ENCODE results near the gene WNK2.

WNK2 gene

DNA sequence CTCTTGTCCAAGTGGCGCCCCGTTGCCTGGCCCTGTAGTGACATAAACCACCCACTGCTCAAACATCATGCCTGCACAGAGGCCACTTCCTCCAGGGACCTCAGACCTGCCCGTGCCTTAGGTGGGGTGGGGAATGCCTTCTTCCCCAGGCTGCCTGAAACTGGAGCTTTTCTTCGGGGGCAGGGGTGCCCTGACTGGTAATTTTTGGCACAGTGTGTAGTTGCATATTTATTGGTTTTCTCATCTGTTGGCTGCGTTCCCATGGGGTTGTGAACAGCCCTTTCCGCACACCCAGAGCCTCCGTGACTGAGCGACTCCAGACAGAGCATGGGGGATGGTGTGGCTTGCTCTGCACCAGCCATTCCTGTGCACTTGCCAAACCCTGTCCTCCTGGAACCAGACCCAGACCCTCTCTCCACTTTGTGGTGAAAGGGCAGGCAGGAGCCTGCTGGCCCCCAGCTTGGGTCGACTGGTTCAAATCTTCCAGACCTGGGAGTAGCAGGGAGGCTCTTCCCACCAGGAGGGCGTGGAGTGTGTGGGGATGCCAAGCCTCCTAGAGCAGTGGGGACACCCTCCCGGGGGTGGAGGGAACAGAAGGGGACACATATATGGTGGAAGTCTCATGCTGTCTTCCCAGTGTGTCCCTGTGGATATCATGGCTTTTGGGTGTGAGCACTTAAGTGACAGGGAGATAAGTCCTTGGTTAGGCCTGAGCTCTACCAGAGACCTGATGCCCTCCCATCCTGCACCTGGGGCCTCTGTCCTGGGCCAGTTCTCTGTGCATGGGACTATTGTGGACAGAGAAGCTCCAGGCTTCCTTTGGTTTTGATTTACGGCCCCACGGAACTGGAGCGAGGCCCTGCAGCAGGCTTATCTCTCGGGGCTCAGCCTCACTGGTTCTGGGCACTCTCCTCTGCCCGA lies 39.6 kb downstream of the WNK2 start:
- H3K4me3 ChIP-seq (ENCODE audit: low read length): no peak overlapping the region
- H3K27ac ChIP-seq (ENCODE audit: low read depth, low read length): no peak overlapping the region
- no peaks in the 10 kb centered on the region for H3K27me3 ChIP-seq (ENCODE audit: control insufficient read depth, low read length)
- H4K20me1 ChIP-seq (ENCODE audit: control insufficient read depth, insufficient read depth, low read depth, low read length): no peaks in the 10 kb centered on the region
- H3F3A ChIP-seq (ENCODE audit: control insufficient read depth, insufficient read depth): no peaks in the 10 kb centered on the region
- no peaks in the 10 kb centered on the region for H3K9me3 ChIP-seq (ENCODE audit: control insufficient read depth, insufficient read depth, low read length)
- no peaks in the 10 kb centered on the region for H3K9me2 ChIP-seq (replicated peaks; ENCODE audit: control insufficient read depth, low read length)
- H3K36me3 ChIP-seq (ENCODE audit: control insufficient read depth, low read length): no peaks in the 10 kb centered on the region
- H3K4me2 ChIP-seq (ENCODE audit: low read length): no peak overlapping the region
- TF ChIP-seq, protein P1, sequence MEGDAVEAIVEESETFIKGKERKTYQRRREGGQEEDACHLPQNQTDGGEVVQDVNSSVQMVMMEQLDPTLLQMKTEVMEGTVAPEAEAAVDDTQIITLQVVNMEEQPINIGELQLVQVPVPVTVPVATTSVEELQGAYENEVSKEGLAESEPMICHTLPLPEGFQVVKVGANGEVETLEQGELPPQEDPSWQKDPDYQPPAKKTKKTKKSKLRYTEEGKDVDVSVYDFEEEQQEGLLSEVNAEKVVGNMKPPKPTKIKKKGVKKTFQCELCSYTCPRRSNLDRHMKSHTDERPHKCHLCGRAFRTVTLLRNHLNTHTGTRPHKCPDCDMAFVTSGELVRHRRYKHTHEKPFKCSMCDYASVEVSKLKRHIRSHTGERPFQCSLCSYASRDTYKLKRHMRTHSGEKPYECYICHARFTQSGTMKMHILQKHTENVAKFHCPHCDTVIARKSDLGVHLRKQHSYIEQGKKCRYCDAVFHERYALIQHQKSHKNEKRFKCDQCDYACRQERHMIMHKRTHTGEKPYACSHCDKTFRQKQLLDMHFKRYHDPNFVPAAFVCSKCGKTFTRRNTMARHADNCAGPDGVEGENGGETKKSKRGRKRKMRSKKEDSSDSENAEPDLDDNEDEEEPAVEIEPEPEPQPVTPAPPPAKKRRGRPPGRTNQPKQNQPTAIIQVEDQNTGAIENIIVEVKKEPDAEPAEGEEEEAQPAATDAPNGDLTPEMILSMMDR (IDR thresholded peaks at IDR 0.05; ENCODE audit: low read depth, low read length, poor library complexity, severe bottlenecking): no peak
- TF ChIP-seq EZH2phosphoT487 (IDR thresholded peaks at IDR 0.05; ENCODE audit: borderline replicate concordance, low read length): no peak
- peaks cover 28% of the 10 kb centered on the region for H3K4me1 ChIP-seq (ENCODE audit: control insufficient read depth, low read length)
- no peaks in the 10 kb centered on the region for H3K79me2 ChIP-seq (ENCODE audit: control insufficient read depth, low read length)

DNA sequence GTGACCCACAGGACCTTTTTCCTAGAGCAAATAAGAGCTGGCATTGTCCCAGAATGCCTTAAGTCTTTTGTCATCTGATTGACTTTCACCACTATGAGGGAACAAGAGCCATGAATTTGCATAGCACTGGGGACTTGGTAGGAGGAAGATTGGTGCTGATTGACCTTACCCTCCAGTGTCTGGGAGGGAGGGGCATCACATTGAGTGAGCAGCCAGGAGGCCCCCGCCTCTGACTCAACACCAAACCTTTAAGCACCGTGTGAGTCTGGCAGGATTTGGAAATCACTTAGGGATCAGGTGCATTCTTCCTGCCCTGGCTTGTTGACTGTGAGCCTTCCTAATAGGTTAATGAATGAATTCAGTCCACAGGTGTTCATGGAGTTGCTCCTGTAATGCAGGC lies 40.7 kb downstream of the WNK2 start:
- no peaks in the 10 kb centered on the region for H3K9me2 ChIP-seq (replicated peaks; ENCODE audit: control insufficient read depth, low read length)
- peaks cover 28% of the 10 kb centered on the region for H3K4me1 ChIP-seq (ENCODE audit: control insufficient read depth, low read length)
- H3K9me3 ChIP-seq (ENCODE audit: control insufficient read depth, insufficient read depth, low read length): no peaks in the 10 kb centered on the region
- H3K4me2 ChIP-seq (ENCODE audit: low read length): no peak overlapping the region
- H3K27ac ChIP-seq (ENCODE audit: low read depth, low read length): no peak overlapping the region
- H3K36me3 ChIP-seq (ENCODE audit: control insufficient read depth, low read length): no peaks in the 10 kb centered on the region
- no peaks in the 10 kb centered on the region for H3F3A ChIP-seq (ENCODE audit: control insufficient read depth, insufficient read depth)
- H3K79me2 ChIP-seq (ENCODE audit: control insufficient read depth, low read length): no peaks in the 10 kb centered on the region
- H3K27me3 ChIP-seq (ENCODE audit: control insufficient read depth, low read length): no peaks in the 10 kb centered on the region
- no peak for TF ChIP-seq EZH2phosphoT487 (IDR thresholded peaks at IDR 0.05; ENCODE audit: borderline replicate concordance, low read length)
- TF ChIP-seq, protein P1 (IDR thresholded peaks at IDR 0.05; ENCODE audit: low read depth, low read length, poor library complexity, severe bottlenecking): no peak
- H3K4me3 ChIP-seq (ENCODE audit: low read length): no peak overlapping the region
- H4K20me1 ChIP-seq (ENCODE audit: control insufficient read depth, insufficient read depth, low read depth, low read length): no peaks in the 10 kb centered on the region

DNA sequence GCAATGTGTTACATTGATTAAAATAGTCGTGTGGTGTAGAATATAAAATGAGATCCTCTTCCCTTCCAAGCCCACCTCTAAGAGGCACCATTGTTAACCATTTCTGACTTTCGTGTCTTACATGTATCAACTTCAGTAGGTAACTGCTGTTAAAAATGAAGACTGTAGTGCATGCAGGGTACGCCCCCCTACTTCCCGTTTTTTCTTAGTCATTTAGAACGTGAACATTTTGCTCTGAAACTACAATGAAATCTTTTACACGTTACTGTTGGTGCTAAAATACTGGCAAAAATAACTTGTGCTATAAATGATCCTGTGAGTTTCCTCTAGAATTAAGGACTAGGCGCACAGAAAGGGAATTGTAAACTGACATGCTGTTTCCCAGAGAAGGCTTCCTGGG lies 41.5 kb downstream of the WNK2 start:
- Histone ChIP-seq H3K9me2 (replicated peaks; ENCODE audit: control insufficient read depth, low read length) (no peaks in the 10 kb centered on the region), H3K79me2 (ENCODE audit: control insufficient read depth, low read length) (no peaks in the 10 kb centered on the region), H4K20me1 (ENCODE audit: control insufficient read depth, insufficient read depth, low read depth, low read length) (no peaks in the 10 kb centered on the region), H3K36me3 (ENCODE audit: control insufficient read depth, low read length) (no peaks in the 10 kb centered on the region), H3K4me2 (ENCODE audit: low read length) (peak overlapping the region; percentile 56), H3K4me3 (ENCODE audit: low read length) (peak overlapping the region; percentile 6; the same call in 1 of the 2 replicates), H3K27me3 (ENCODE audit: control insufficient read depth, low read length) (no peaks in the 10 kb centered on the region), H3F3A (ENCODE audit: control insufficient read depth, insufficient read depth) (no peaks in the 10 kb centered on the region), H3K9me3 (ENCODE audit: control insufficient read depth, insufficient read depth, low read length) (no peaks in the 10 kb centered on the region), H3K27ac (ENCODE audit: low read depth, low read length) (no peak overlapping the region), H3K4me1 (ENCODE audit: control insufficient read depth, low read length) (peaks cover 28% of the 10 kb centered on the region)
- TF ChIP-seq, protein P1 (IDR thresholded peaks at IDR 0.05; ENCODE audit: low read depth, low read length, poor library complexity, severe bottlenecking): no peak
- no peak for TF ChIP-seq EZH2phosphoT487 (IDR thresholded peaks at IDR 0.05; ENCODE audit: borderline replicate concordance, low read length)

All from DOHH2 (cell line).